ENCODE measurements around the gene CUL1.
A peak's percentile ranks its signal among the peaks of the same experiment; 100 is the strongest.

The CUL1 gene

DNA sequence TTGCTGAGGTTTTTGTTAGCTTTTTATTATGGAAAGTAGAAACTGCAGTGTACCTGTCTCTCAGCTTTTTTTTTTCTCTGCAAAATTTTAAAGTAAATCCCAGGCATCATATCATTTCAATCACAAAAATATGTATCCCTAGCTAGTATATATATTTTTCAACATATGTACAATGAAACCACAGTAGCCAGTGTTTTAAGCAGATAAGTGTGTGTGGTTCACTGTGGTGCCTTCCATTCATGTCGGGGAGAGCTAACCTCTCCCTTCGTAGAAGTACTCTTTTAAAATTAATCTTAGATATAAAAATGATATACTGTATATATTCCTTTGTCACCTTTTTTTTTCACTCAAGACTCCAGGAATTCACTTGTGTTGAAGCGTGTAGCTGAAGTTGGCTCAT, 22.7 kb downstream of the CUL1 start:
- DNase-seq: no peak

DNA sequence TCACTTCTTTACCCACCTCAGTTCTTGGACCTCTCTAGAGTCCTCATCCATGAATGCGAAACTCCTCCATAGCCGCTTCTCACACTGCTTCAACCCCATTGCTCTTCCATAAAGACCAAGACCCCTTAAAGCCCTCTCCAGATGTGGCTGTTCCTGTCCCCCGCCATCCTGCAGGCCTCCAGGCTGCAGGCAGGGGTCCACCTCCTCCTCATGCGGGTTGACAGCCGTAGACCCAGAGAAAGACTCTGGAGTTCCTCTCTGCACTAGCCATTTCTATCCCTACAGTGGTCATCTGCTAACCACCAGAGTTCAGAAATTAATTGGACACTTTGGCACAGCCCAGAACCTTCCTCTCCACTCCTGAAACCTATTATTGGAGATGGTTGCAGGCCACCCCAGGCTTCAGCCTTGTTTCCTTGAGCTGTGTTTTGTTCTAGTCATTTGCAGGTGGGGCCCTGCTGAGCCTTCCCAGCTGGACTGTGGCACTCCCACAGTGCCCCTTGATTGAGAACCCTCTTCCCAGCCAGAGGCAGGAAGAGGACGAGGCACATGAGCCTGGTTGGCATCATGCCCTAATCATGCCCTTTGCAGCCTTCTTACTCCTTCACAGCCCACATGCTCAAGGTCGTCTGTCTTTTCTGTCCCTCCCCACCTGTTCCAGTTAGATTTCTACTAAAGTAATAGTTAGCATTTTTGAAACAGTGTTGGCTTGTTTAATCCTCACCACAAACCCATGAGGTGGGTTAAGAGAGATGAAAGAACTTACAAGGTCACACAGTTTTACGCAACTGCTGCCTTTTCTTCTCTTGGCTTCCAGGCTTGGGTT, 23.9 kb downstream of the CUL1 start:
- no peak for DNase-seq

DNA sequence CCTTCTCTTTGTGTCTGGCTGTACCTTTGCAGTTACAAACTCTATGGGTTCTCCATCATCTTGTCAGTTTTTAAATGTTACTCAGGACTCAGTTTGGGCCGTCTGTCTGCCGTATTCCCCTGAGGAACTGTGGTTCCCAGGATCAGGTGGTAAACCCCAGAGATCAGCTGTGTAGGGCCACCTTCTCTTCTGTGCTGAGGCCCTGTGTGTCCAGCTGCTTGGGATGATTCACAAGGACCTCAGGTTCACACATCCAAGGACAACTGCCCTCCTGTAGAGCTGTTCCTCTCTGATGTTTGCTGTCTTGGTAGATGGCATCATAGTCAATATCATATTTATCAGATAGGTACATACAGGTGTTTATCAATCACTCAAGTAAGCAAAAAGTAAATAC, 24.5 kb downstream of the CUL1 start:
- no peak for DNase-seq

DNA sequence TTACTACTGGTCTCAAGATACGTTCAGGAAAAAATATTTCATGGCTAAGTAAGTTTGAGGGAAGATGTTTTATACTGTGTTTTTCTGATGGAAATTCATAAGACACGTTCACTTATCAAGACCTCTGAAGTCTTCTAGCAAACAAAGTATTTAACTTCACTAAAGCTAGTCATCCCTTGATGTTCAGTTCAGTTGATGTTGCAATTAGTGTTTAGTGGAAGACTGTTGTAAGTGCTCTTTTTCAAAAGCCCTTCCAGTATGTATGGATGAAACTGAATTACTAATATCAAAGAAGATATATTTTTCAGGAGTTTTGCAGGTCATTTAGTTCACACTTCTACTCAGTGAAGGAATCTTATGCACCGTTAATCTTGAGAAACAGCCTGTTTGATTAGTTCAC, 25.1 kb downstream of the CUL1 start:
- DNase-seq: no peak

DNA sequence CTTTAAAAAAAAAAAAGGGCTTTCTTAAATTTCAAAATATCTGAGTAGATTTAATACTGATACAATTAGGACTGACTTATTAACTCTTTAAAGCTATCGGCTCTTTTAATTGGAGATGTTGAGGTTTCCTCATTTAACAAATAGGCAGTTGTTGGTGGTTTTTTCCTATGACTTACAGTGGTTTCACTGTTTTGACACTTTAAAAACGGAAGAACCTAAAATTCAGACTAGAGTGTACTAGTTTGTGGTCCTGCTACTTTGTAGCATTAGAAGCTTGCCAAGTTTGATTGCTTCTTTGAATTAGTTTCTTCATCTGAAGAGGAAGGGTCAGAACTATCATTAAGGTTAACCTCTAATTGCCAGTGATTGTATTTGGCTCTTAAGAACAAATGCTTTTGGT, 27.7 kb downstream of the CUL1 start:
- no peak for DNase-seq

DNA sequence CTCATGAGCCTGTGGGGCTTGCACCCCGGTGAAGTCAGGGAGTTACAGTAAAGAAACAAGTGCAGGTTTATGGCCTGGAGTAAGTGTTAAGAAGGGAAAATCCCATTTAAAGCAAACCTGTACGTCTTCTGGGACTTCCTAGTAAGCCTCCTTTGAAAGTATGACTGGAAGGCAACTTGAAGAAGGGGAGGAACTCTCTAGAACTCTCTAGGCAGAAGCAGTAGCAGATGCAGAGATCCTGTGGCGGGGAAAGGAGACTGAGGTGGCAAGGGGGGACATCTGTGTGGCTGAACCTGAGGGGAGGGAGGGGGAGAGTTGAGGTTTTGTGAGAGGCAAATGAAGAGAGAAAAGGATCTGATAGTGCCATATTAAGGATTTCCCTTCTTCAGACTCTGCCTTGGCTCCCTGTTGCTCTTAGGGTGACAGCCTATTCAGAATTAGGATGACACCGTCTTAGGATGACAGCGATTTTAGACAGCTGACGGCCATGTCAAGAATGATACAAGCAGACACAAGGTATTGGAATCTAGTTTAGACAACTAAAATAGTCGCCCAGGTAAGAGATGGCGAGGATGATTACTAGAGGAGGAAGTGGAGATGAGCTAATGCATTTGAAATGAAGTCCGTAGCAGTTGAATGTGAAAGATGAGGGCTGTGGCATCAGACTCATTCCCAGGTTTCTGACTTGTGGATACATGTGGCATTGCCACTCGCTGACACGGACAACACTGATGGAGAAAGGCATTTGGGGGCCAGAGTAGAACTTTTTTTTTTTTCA, 29.0 kb downstream of the CUL1 start:
- DNase-seq: no peak

DNA sequence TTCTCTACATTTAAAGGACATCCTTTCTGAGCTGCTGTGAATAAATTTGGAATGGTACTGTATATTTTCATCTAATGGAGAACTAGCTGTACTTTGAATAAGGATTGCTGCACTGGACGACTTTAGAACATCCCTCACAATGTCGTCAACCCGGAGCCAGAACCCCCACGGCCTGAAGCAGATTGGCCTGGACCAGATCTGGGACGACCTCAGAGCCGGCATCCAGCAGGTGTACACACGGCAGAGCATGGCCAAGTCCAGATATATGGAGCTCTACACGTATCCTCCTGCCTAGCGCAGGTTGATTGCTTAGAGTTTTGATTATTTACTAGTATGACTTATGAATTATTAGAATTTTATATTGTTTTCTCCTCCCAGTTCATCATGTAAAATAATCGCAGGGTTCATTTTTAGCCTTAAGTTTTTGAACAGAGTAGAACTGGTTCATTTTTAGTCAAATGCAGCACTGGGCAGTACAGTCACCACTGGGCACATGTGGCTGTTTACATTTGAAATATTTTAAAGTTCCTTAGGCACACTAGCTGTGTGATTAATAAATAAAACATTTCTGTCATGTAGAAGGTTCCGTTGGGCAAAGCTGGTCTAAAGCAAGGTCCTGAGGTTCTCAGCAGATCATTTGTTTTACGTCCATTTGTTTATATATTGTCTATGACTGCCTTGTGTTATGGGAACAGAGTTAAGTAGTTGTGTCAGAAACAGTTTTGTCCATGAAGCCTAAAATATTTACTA, 31.5 kb downstream of the CUL1 start:
- no peak for DNase-seq

DNA sequence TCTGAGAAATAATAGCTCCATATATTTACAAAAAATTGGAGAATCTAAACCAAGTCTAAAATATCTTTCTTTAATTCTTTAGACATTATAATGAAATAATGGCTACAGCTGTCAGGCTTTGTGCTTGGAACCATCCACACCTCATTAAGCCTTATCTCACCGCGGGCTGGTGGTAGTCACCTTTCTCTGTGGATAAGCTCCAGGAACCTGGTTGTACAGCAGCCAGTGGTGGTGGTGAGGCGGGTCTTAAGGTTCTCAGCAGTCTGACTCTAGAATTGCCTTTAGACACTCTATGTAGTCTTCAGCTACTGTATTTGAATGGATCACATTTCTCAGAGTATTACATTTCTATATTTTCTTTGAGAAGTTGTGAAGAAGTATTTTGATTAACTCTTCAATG, 34.2 kb downstream of the CUL1 start:
- no peak for DNase-seq

DNA sequence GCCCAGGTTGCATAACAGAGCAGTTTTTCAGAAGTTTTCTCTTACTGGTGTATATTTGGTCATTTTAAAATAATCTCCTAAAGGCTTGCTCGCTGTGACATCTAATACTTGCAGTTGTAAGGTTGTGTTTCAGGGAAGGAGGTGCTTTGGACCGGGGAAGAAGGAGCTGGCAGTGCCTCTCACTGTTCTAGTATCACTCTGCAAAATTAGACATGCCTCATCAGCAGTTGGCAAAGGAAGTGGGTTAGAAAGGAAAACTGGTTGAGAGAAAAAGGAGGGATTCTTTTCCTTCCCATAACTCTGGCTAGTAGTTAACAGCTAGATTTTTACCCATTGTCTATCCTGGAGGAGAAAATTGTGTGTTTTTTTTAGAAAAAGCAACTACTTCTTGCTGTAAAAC, 34.8 kb downstream of the CUL1 start:
- DNase-seq: no peak

DNA sequence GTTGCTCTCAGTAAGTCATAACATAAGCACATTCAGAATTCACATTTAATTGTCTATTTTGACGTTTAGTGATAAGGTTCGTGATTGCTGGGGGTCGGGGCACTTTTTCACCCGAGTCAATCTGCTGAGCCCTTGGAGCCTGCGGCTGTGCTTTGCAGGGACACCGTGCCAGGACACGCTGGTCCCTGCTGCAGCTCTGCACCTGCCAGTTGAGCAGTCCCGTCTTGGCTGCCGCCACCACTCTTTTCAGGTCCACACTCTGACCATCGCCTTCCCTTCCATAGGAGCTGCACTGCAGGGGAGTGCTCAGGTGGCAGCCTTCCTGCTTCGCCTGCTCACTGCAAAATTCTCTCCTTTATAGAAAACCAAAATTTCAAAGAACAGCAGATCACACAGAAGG, 36.4 kb downstream of the CUL1 start:
- DNase-seq: no peak

DNA sequence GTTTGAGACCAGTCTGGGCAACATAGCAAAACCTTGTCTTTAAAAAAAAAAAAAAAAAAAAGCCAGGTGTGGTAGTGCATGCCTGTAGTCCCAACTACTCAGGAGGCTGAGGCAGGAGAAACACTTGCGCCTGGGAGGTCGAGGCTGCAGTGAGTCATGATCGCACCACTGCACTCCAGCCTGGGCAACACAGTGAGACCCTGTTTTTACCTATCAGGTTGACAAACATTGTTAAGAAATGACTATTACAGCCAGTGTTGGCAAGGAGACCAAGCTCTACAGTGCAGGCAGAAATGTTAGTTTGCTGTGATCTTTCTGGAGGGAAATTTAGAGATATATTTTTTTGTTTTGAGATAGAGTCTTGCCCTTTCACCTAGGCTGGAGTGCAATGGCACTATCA, 37.3 kb downstream of the CUL1 start:
- DNase-seq: no peak

DNA sequence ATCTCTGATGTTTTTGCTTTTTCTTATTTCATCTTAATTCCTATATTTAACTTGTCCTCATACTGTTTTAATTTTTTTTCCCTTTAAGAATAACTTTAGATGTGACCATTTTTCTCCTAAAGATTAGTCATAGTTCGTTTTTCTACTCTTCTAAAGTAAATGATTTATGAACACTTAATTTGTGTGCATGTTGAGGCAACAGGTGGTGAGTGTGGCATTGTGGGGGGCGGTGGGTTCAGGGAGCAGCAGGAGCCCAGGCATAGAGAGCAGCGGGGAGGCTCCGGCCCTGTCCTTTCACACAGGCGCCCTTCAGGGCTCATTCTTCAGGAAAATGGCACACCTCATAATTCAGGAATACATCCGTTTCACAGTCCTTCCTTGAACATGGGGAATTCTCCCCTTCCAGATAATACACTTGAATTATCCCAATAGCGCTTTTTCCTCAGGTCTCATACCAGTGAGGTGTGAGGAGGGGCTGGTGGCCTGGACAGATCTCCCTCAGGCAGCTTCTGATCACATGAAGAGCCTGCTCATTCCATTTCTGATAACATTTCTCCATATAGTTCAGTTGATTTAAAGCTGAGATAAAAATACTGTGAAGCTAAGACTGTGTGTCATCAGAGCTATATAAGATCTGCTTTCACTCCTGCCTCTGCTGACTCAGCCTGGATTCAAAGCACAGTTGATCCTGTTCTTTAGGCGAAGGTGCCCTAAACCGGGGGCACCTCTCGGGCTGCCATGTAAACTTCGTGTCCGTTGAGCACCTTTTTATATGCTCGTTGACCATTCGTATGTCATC, 40.2 kb downstream of the CUL1 start:
- no peak for DNase-seq

DNA sequence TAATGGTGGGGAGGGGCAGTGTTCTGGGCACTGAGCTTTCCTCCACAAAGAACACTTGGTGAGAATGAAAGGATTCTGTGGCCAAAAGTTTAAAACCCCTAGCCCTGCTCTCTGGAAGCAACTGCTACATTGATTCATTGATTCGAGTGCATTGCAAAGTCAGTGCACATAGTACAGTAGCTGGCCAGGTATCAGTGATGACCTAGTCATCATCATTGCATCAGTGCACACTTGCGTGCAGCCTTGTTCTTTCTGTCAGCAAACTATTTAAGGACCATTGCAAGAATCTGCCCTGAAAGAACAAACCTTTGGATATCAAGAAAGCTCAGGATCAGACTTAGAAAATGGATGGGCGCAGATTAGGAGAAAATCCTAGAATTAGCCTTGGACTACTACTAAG, 47.4 kb downstream of the CUL1 start:
- no peak for DNase-seq

DNA sequence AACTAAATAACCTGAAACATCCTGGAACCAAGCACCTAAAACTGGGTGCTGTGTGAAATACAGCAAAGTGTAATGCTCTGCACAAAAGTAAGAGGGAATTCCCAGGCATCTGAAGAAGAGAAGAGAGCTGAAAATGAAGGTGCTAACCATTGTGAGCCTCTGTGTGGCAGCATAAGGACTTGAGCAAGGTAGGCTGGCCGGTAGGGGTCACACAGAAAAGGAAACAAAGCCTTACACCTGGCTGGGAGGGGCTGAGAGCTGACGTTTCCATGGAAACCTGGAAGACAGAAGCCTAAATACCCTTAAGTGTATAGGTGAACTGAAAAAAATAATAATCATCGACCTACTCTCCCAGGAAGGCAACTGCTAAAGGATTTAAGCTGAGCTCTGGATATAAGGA, 48.6 kb downstream of the CUL1 start:
- peak; percentile 16 for DNase-seq

DNA sequence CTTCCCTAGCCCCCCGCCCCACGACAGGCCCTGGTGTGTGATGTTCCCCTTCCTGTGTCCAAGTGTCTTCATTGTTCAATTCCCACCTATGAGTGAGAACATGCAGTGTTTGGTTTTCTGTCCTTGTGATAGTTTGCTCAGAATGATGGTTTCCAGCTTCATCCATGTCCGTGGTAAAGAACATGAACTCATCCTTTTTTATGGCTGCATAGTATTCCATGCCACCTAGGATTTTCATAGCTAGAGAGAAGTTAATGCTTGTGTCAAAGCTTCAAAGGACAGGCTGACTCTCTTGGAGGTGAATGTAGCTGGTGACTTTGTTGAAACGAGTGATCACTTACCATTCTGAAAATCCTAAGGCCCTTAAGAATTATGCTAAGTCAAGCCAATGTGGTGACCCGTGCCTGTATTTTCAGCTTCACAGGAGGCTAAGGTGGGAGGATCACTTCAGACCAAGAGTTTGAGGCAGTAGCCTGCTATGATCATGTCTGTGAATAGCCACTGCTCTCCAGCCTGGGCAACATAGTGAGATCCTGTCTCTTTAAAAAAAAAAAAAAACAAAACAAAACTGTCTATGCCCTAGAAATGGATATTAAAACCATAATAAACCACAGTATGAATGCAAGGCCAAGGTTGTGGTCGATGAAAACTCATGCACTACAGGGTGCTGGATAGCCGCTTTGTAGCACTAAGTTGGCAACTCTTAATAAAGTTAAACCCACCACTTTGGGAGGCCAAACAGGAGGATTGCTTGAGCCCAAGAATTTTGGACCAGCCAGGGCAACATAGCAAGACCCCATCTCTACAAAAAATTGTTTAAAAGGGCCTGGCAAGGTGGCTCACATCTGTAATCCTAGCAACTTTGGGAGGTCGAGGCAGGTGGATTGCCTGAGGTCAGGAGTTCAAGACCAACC, 52.0 kb downstream of the CUL1 start:
- no peak for DNase-seq

DNA sequence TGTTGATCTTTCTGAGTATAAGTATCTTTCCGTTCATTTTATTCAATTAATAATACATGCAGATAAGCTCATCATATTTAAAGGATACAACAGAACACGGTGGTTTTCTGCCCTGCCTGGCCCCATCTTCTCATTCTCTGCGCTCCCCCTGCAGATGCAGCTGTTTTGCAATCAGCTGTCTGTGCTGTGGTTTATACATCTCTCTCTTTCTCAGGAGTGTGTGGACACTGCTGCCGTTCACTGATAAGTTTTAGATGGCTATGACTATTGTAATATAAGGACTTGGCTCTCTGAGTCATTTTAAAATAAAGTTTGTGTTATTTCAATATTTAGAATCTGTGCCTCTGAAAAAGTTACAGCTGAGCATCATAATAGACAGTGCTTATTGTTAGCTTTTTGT, 54.5 kb downstream of the CUL1 start:
- DNase-seq: no peak

DNA sequence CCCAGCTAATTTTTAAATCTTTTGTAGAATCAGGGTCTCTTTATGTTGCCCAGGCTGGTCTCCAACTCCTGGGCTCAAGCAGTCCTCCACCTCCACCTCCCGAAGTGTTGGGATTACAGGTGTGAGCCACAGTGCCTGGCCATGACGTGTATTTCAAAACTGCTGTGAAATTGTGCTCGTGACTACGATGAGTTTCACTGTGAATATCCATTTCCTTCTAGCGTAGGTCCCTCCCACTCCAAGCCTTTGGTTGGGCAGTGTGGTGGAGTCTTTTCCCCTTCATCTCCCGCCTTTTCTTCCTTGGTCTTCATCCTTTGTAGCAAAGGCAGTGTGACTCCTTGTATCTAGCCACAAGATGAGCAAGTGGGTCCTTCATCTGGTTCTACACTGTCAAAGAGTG, 56.2 kb downstream of the CUL1 start:
- DNase-seq: no peak

DNA sequence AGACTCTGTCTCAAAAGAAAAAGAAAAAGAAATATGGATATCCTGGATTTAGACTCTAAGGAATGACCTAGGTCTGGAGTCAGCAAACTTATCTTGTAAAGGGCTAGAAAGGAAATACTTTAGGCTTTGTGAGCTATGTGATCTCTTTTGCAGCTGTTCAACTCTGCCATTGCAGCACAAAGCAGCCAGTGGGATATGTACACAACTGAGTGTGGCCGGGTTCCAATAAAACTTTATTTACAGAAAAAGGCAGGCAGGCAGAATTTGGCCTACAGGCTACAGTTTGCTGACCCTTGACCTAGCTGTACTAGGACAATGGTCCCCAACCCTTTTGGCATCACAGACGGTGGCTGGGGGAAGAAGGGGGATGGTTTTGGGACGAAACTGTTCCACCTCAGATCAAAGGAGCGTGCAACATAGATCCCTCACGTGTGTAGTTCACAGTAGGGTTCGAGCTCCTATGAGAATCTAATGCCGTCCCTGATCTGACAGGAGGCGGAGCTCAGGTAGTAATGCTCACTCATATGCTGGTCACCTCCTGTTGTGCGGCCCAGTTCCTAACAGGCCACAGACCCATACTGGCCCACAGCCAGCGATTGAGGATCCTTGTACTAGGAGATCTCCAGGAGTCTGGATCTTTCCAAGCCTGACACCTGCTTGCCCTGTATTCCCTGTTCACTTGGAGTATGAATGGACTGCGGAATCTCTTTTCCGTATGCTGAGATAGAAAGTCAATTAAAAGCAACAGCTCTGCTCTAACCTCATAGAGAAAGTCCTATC, 63.0 kb downstream of the CUL1 start:
- no peak for DNase-seq

DNA sequence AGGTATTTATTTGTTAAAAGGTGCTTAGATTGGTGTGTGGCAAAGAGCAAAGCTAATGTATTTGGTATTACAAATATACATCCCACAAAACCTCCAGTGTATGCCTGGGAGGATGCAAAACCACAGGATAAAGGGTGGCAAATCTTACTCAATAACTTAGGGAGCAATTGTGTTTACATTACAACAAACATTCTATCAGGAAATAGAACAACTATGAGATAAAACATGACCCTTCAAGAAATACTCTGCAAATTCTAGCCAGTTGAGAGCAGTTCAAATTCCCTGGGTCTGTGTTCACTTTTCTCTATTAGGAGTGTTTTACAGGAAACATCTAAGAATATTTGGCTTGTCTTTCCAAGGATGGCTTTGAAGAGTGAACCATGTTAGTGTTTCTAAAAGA, 64.9 kb downstream of the CUL1 start:
- DNase-seq: no peak

DNA sequence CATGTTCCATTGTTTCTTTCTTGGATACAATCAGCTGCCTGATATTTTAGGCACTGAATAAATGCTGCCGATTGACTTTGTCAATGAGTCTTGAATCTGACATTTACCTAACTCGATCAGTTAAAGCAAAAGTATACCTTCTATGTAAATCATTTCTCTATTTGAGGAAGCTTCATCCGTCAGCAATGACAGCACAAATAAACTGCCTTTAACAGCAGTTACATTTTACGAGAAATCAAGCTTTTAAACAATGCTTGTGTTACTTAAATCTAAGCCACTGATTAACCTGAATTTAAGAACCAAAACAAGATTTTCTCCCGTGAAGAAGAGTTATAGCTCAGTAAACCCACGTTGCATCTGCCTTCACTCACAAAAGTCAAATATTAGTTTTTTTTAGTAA, 71.3 kb downstream of the CUL1 start:
- DNase-seq: no peak

All from CD4-positive, alpha-beta T cell treated with Interferon gamma for 1 hour (primary cell).